Measurements from ENCODE around the gene SLC43A3.

The SLC43A3 gene

DNA sequence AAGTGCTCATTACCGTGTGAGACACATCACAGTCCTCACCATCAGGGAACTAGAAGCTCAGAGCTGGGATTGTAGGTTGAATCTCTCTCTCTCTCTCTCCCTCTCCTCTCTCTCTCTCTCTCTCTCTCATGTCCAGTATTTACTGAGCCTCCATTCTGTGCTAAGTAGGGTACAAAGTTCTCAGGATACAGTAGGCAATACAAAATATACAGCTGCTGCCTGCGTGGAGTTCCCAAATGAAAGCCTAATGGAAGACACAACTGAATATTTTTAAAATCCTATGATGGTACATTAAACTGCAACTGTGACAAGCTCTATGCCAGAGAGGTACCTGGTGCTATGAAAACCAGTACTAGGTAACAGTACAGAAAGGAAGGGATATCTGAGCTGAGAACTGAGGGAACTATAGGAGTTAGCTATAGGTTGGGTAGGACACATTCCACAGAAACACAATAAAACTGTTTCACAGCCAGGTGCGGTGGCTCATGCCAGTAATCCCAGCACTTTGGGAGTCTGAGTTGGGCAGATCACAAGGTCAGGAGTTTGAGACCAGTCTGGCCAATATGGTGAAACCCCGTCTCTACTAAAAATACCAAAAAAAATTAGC is 26.8 kb downstream of the SLC43A3 start:
- peaks cover 54% of the 10 kb centered on the region for H3K27me3 ChIP-seq (ENCODE audit: insufficient read depth, low read depth, severe bottlenecking)

DNA sequence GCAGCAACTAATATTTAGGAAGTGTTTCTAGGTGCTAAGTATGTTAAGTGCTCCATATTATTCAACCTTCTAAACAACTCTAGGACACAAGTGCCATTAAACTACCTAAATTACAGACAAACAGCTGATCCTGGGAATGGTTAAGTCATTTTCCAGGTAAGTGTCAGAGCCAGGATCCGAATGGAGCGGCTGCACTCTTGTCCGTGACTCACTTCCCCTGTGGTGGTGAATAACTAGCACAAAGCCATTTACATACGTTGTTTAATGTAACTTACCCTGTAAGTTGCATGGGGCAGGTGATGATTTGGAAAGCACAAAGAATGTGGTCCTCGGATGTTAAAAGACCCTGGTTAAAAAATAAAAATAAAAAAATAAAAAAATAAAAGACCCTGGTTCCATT is 27.7 kb downstream of the SLC43A3 start:
- peaks cover 56% of the 10 kb centered on the region for H3K27me3 ChIP-seq (ENCODE audit: insufficient read depth, low read depth, severe bottlenecking)
- H3K27ac ChIP-seq = no peak overlapping the region
- no peak for DNase-seq
- H3K36me3 ChIP-seq = no peaks in the 10 kb centered on the region
- TF ChIP-seq, protein P1, sequence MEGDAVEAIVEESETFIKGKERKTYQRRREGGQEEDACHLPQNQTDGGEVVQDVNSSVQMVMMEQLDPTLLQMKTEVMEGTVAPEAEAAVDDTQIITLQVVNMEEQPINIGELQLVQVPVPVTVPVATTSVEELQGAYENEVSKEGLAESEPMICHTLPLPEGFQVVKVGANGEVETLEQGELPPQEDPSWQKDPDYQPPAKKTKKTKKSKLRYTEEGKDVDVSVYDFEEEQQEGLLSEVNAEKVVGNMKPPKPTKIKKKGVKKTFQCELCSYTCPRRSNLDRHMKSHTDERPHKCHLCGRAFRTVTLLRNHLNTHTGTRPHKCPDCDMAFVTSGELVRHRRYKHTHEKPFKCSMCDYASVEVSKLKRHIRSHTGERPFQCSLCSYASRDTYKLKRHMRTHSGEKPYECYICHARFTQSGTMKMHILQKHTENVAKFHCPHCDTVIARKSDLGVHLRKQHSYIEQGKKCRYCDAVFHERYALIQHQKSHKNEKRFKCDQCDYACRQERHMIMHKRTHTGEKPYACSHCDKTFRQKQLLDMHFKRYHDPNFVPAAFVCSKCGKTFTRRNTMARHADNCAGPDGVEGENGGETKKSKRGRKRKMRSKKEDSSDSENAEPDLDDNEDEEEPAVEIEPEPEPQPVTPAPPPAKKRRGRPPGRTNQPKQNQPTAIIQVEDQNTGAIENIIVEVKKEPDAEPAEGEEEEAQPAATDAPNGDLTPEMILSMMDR (IDR thresholded peaks at IDR 0.05; ENCODE audit: low read depth, low read length) = no peak
- no peak overlapping the region for H3K4me3 ChIP-seq (ENCODE audit: low read depth, low read length)
- no peaks in the 10 kb centered on the region for H3K9me3 ChIP-seq (ENCODE audit: severe bottlenecking)

More for the DNA sequence above, 26.8 kb downstream of the SLC43A3 start:
- Histone ChIP-seq H3K27ac (no peak overlapping the region), H3K36me3 (no peaks in the 10 kb centered on the region), H3K4me3 (ENCODE audit: low read depth, low read length) (no peak overlapping the region), H3K9me3 (ENCODE audit: severe bottlenecking) (no peaks in the 10 kb centered on the region)
- DNase-seq = no peak
- TF ChIP-seq, protein P1 (IDR thresholded peaks at IDR 0.05; ENCODE audit: low read depth, low read length) = no peak

DNA sequence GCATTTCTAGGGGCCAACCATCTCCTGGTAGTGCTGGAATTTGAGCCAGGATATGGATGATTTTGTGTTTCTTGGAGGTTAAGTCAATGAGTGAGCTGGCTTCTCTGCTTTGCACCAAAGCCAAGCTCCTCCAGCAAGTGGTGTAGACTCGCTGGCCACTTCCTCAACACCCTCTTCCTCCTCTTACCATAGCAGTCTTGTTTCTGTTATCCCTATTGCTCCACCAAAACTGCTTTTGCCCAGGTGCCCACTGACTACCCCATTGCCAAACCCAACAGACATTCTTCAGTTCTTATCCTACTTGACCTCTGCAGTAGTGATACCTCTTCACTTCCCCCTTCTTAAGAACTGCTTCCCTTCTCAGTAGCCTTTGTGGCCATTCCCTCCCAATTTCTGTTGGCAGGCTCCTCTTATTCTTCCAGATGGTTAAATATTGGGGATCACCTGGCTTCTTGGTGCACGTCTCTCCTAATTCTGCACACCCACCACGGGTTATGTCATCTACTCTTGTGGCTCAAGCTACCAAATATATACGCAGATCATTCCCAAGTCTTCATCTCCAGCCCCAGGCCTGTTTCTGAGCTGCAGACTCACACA is 29.4 kb downstream of the SLC43A3 start:
- TF ChIP-seq, protein P1 (IDR thresholded peaks at IDR 0.05; ENCODE audit: low read depth, low read length) = no peak
- H3K27me3 ChIP-seq (ENCODE audit: insufficient read depth, low read depth, severe bottlenecking) = peaks cover 67% of the 10 kb centered on the region
- no peak overlapping the region for H3K27ac ChIP-seq
- H3K9me3 ChIP-seq (ENCODE audit: severe bottlenecking) = no peaks in the 10 kb centered on the region
- no peak overlapping the region for H3K4me3 ChIP-seq (ENCODE audit: low read depth, low read length)
- no peak for DNase-seq
- no peaks in the 10 kb centered on the region for H3K36me3 ChIP-seq

DNA sequence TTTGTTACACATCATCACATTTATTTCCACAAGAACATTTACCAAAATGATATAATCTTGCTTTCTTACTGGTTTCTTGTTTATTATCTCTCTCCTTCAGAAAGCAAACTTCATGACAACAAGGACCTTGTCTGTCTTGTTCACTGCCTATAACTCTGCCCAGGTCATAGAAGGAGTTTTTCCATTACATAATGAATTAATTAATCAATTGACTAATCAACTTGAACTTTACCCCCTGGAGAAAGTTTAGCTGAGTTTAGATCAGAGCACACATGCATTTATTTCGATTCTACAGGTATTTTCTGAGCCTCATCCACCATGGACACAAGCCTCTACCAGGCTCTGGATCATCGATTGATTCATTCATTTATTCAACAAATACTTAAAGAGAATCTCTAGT is 30.2 kb downstream of the SLC43A3 start:
- TF ChIP-seq, protein P1 (IDR thresholded peaks at IDR 0.05; ENCODE audit: low read depth, low read length) = no peak

DNA sequence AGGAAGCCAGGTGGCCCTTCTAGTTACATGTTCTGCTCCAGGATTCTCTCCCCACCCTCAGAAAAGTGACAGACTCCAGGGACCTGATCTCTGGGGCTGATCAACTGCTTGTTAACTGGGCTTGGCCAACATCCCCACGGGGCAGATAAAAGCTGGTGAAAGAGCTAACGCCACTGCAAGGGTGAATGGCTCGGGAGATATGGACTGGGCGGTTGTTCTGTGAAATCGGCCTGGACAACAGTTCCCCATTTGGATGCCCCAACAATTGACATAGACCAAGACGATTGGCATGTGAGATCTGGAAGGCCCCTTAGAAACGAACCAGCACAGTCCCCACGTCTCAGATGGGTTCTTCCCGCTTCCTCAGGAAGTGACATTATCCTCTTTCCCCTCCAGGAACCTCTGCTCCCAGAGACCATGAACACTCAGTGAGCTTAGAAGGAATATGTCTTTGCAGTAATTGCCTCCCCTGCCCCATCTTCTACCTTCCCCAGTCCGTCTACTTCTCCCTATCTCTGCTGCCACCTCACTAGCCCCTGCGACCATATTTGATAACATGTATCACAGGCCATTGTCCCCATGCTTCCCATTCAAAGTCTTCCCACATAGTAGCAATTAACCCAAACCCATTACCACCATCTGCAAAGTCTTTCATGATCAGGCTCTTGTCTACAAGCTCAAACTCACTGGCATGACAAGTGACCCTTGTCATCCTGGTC is 30.9 kb downstream of the SLC43A3 start:
- Histone ChIP-seq H3K27ac (no peak overlapping the region), H3K9me3 (ENCODE audit: severe bottlenecking) (no peaks in the 10 kb centered on the region), H3K36me3 (no peaks in the 10 kb centered on the region), H3K27me3 (ENCODE audit: insufficient read depth, low read depth, severe bottlenecking) (peaks cover 65% of the 10 kb centered on the region), H3K4me3 (ENCODE audit: low read depth, low read length) (no peak overlapping the region)
- TF ChIP-seq, protein P1 (IDR thresholded peaks at IDR 0.05; ENCODE audit: low read depth, low read length) = no peak
- DNase-seq = no peak

More for the DNA sequence above, 30.2 kb downstream of the SLC43A3 start:
- H3K36me3 ChIP-seq = no peaks in the 10 kb centered on the region
- H3K27ac ChIP-seq = no peak overlapping the region
- DNase-seq = no peak
- no peak overlapping the region for H3K4me3 ChIP-seq (ENCODE audit: low read depth, low read length)
- peaks cover 66% of the 10 kb centered on the region for H3K27me3 ChIP-seq (ENCODE audit: insufficient read depth, low read depth, severe bottlenecking)
- H3K9me3 ChIP-seq (ENCODE audit: severe bottlenecking) = no peaks in the 10 kb centered on the region
